SKM-1 (cell line): ENCODE measurements around the gene BCL6B.

Experiments used
- DNase-seq: peaks from one replicate; lab custom pipeline; 2025; ENCODE audit not compliant: unreplicated experiment; lab: John Stamatoyannopoulos, UW

BCL6B gene

GRCh38 chr17:7056386-7056785 is 33.5 kb downstream of the BCL6B start:
- DNase-seq = no peak

- no peak for DNase-seq
Measured at GRCh38 chr17:7058831-7059447, 36.1 kb downstream of the BCL6B start.

GRCh38 chr17:7060165-7060891 is 37.5 kb downstream of the BCL6B start:
- no peak for DNase-seq

GRCh38 chr17:7063518-7064094 is 40.8 kb downstream of the BCL6B start:
- DNase-seq = no peak

GRCh38 chr17:7064261-7064660 is 41.4 kb downstream of the BCL6B start:
- DNase-seq = no peak

- DNase-seq = no peak
Measured at GRCh38 chr17:7067198-7067597, 44.3 kb downstream of the BCL6B start.

GRCh38 chr17:7068268-7068667 is 45.4 kb downstream of the BCL6B start:
- no peak for DNase-seq

GRCh38 chr17:7070712-7071111 is 47.9 kb downstream of the BCL6B start:
- no peak for DNase-seq

- no peak for DNase-seq
Measured at GRCh38 chr17:7072406-7072805, 49.6 kb downstream of the BCL6B start.

GRCh38 chr17:7074931-7075330 is 52.1 kb downstream of the BCL6B start:
- no peak for DNase-seq

- DNase-seq = no peak
Measured at GRCh38 chr17:7077911-7078546, 55.2 kb downstream of the BCL6B start.

- no peak for DNase-seq
Measured at GRCh38 chr17:7078711-7079110, 55.9 kb downstream of the BCL6B start.
